ENCODE data around the gene GAD1. TPM values are rescaled to one million over a fixed set of nuclear protein-coding genes. Genes with fewer than 3 reads are reported as not detected.

GAD1 gene
- total and polyA plus RNA-seq, 2 of the 4 experiments (the other 2 are of a cell fraction) = not detected

GRCh38 chr2:170782673-170783072 is 34.0 kb upstream of the GAD1 start:
- Histone ChIP-seq H2AK9ac (replicated peaks; ENCODE audit: low read depth, low read length, poor library complexity) (no peak overlapping the region), H2AFZ (replicated peaks; ENCODE audit: low read length, poor library complexity) (no peak overlapping the region), H2BK5ac (ENCODE audit: low read depth, low read length, poor library complexity, severe bottlenecking) (no peak overlapping the region), H3K4me2 (ENCODE audit: low read depth, low read length) (no peak overlapping the region), H3K14ac (replicated peaks; ENCODE audit: low read depth, low read length) (no peak overlapping the region), H3K27ac (ENCODE audit: insufficient read depth, low read length) (no peak overlapping the region), H2BK120ac (ENCODE audit: low read depth, low read length) (no peak overlapping the region), H3K9me1 (ENCODE audit: insufficient read depth, low read length) (no peaks in the 10 kb centered on the region), H3K4ac (ENCODE audit: low read depth, low read length) (no peak overlapping the region), H3K79me1 (ENCODE audit: low read depth in 1 of 2, low read length in 2 of 2) (no peaks in the 10 kb centered on the region), H2BK15ac (ENCODE audit: low read depth, low read length) (no peak overlapping the region), H3K23ac (ENCODE audit: low read depth, low read length) (no peak overlapping the region), H3K36me3 (ENCODE audit: control insufficient read depth, insufficient read depth, low read length) (no peaks in the 10 kb centered on the region), H2BK20ac (ENCODE audit: low read depth, low read length) (no peak overlapping the region), H3K9me3 (ENCODE audit: control insufficient read depth, insufficient read depth, low read length) (no peaks in the 10 kb centered on the region), H4K5ac (ENCODE audit: low read depth, low read length) (no peak overlapping the region), H3K56ac (ENCODE audit: extremely low read depth, insufficient read depth, low read length) (no peak overlapping the region), H3K4me1 (ENCODE audit: control insufficient read depth, insufficient read depth, low read length) (no peaks in the 10 kb centered on the region), H4K8ac (ENCODE audit: low read depth in 2 of 2, low read length in 2 of 2) (no peak overlapping the region), H3K4me3 (ENCODE audit: insufficient read depth, low read depth, low read length) (no peak overlapping the region), H3K9ac (ENCODE audit: low read depth, low read length) (no peak overlapping the region), H4K91ac (ENCODE audit: insufficient read depth, low read depth, low read length) (no peak overlapping the region), H4K20me1 (ENCODE audit: insufficient read depth, low read length) (no peaks in the 10 kb centered on the region), H2AK5ac (ENCODE audit: low read depth, low read length) (no peak overlapping the region), H3K18ac (ENCODE audit: low read depth, low read length) (no peak overlapping the region), H3K27me3 (ENCODE audit: control insufficient read depth, insufficient read depth, low read length) (no peaks in the 10 kb centered on the region)
- ATAC-seq (ENCODE audit: low read depth) (no peak), DNase-seq (no peak)
- no peak for TF ChIP-seq POLR2A (IDR thresholded peaks at IDR 0.05; ENCODE audit: low read depth, low read length)
- TF ChIP-seq RFX5 (IDR thresholded peaks at IDR 0.05; ENCODE audit: low read depth, low read length) = no peak
- no peak for TF ChIP-seq MXI1 (IDR thresholded peaks at IDR 0.05; ENCODE audit: borderline replicate concordance, low read depth, low read length)
- no TSS peak for BruUV-seq (replicated peaks)
- CTCF ChIA-PET = no interaction called here
- POLR2A ChIA-PET (ENCODE audit: unreplicated experiment) = no interaction called here
- WGBS, 2 experiments (ENCODE audit: extremely low coverage in 2 of 2, insufficient read length in 1 of 2) = no CpG with 5 or more reads among the region's 2 CpGs
- in situ Hi-C loops (cut with MboI; ENCODE audit: low sequenced_read_pairs) (no loop called here), intact Hi-C loops (cut with micrococcal nuclease) (no loop called here), dilution Hi-C loops (cut with HindIII; ENCODE audit: low sequenced_read_pairs, unreplicated experiment) (no loop called here)

All from IMR-90 (cell line).